Fibroblast of lung (primary cell): ENCODE measurements around the gene NKPD1.

Experiments used
- EZH2 ChIP-seq: IDR thresholded peaks from 2 replicates; pipeline ENCODE4 v1.5.1; 2012; ENCODE audit warnings: low read length, control low read depth, mild to moderate bottlenecking; ENCODE audit errors: missing control alignments
- TF ChIP-seq, protein P1 (sequence below), 2 donors: IDR thresholded peaks in 1 of 2; conservative IDR thresholded peaks in 1 of 2; 1 replicate in 1 of 2; 2 replicates in 1 of 2; pipeline ENCODE4 v1.5.1; 2011 to 2012; ENCODE audit warnings: low read length in 2 of 2, control low read depth in 1 of 2, inconsistent platforms in 1 of 2, low read depth in 1 of 2, mild to moderate bottlenecking in 1 of 2

DNA sequence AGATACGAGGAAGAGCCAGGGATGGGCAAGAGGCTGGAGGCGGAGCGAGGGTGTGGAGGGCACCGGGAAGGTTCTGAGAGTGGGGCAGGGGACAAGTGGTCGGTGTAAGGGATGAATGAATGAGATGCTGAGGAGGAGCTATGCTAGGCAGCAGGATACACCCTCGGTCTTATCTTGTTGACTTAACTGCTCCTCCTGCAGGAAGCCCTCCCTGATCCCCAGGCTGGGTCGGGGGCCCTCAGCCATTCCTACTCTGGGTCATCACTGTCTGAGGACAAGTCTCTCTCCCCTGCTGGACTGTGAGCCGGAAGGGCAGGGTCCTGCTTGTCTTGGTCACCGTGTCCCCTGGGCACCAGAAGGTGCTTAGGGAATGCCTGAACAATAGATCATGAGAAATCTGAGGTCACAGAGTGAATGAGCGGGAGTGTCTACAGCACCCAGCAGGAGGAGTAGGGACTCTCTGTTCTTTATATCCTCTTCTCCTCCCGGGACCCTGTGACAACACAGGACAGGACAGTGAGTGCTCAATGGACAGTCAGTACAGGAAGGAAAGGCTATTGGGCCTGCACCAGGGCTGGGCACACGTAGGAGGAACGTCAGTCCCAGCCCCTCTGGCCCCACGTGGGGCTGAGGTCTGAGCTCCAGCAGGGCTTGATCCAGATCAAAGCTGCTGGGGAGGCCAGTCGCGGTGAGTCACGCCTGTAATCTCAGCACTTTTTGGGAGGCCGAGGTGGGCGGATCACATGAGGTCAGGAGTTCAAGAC is 6.5 kb downstream of the NKPD1 start:
- TF ChIP-seq, protein P1, sequence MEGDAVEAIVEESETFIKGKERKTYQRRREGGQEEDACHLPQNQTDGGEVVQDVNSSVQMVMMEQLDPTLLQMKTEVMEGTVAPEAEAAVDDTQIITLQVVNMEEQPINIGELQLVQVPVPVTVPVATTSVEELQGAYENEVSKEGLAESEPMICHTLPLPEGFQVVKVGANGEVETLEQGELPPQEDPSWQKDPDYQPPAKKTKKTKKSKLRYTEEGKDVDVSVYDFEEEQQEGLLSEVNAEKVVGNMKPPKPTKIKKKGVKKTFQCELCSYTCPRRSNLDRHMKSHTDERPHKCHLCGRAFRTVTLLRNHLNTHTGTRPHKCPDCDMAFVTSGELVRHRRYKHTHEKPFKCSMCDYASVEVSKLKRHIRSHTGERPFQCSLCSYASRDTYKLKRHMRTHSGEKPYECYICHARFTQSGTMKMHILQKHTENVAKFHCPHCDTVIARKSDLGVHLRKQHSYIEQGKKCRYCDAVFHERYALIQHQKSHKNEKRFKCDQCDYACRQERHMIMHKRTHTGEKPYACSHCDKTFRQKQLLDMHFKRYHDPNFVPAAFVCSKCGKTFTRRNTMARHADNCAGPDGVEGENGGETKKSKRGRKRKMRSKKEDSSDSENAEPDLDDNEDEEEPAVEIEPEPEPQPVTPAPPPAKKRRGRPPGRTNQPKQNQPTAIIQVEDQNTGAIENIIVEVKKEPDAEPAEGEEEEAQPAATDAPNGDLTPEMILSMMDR (conservative IDR thresholded peaks at IDR 0.05 in 1 of 2, IDR thresholded peaks at IDR 0.05 in 1 of 2; ENCODE audit: low read depth in 1 of 2, low read length in 2 of 2): no peak
- no peak for TF ChIP-seq EZH2
